ENCODE data around the gene TIMP4.

The TIMP4 gene

DNA sequence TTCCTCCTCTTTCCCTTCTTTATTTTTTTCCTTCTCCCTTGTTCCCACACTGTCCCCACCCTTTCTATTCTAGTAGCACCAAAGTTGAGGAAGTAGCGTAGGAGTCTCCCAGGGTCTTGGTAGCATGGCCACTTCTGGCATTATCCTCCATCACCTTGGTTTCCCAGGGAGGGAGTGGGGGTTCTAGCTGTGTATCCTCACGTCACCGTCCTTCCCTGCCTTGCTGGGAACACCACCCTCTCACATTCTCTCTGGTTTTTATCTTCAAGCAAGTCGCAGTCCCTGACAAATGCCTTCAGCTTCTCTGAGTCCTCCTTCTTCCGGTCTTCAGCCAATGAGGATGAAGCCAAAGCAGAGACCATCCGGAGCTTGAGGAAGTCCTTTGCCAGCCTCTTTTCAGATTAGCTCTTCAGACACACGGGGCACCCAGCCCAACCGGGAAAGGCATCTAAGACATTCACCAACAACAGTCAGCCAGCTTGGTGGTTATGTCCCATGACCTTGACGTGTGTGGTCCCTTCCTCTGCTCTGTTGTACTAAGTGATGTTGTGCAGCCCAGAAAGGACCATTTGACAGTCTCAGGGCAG is 31.6 kb upstream of the TIMP4 start:
- no peak for TF ChIP-seq POLR2A (IDR thresholded peaks at IDR 0.05; ENCODE audit: low read depth, low read length)
- no peak for FAIRE-seq
- no peak for DNase-seq (ENCODE audit: insufficient read length, low spot score)

DNA sequence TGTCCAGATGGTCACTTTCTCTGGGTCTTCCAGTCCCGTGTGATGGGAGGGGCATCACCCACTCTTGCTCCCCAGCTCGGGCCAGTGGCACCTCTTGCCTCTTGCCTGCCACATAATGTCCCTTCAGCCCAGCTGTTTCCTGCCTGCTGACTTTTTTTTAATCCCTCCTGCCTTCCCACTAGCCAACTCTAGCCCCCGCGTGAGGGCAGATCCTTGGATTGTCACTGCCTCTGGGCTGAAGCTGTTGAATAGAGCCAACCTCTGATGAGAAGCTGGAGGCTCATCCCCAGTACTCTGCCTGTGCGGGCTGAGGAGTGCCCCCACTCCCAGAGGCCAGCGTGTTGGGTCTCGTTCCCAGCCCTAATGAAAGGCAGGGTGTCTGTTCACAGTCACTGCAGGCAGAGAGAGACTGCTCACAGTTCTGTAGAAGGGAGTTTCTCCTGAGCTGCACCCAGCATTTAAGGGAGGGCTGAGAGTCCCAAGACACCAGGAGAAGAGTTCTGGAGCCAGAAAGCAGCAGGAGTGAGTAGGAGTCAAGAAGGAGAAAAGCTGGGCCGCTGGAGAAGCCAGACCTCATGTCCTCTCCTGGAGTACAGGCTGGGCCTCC is 30.1 kb upstream of the TIMP4 start:
- no peak for TF ChIP-seq POLR2A (IDR thresholded peaks at IDR 0.05; ENCODE audit: low read depth, low read length)
- DNase-seq (ENCODE audit: insufficient read length, low spot score) (no peak), FAIRE-seq (no peak)

DNA sequence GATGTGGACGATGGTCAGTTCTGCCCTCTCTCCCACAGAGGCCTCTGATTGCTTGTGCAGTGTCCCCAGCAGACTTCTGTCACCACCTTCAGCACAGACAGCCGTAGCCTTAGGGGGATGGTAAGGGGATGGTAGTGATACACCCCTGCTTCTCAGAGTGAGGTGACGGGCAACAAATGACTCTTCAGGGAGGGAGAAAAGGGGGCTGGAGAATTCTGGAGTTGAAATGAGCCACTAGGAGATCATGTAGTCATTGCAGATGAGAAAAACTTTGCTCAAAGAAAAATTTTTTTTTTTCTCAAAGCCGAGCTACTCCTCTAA is 29.6 kb upstream of the TIMP4 start:
- FAIRE-seq (no peak), DNase-seq (ENCODE audit: insufficient read length, low spot score) (no peak)
- no peak for TF ChIP-seq POLR2A (IDR thresholded peaks at IDR 0.05; ENCODE audit: low read depth, low read length)

DNA sequence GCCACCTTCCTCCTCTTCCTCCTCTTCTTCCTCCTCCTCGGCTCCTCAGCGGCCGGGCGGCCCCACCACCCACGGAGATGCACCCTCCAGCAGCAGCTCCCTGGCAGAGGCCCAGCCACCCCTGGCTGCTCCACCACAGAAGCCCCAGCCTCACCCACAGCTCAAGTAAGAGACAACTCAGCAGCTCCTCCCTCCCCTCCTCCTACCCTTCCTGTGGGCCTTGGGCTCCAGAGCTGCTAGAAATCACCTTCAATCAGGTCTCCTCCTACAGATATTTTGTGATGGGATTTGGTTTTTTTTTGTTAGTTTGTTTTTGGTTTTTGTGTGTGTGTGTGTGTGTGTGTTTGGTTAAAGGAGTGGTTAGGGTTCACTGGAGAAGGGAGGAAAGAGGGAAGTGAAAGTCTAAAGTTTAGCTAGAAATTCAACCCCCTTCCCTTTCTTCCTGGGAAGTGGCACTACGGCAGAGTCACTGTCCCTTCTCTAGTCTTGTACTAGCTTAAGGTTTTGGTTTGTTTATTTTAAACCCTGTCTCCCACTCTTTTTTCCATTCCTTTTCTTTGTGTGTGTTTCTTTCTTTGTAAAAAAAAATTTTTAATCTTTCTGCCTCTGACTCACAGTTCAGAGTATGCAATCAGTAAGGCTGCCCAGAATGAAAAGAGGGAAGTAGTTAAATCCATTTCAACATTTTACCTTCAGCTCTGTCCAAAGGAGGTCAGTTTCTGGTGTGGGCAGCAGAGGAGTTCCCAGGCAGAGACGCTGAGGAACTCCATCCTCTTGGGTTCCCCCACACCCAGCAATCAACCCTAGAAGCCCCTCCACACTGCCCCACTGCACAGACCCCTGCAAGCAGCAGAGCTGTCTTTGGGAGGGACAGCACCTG is 29.0 kb upstream of the TIMP4 start:
- FAIRE-seq (no peak), DNase-seq (ENCODE audit: insufficient read length, low spot score) (no peak)
- TF ChIP-seq POLR2A (IDR thresholded peaks at IDR 0.05; ENCODE audit: low read depth, low read length): no peak

DNA sequence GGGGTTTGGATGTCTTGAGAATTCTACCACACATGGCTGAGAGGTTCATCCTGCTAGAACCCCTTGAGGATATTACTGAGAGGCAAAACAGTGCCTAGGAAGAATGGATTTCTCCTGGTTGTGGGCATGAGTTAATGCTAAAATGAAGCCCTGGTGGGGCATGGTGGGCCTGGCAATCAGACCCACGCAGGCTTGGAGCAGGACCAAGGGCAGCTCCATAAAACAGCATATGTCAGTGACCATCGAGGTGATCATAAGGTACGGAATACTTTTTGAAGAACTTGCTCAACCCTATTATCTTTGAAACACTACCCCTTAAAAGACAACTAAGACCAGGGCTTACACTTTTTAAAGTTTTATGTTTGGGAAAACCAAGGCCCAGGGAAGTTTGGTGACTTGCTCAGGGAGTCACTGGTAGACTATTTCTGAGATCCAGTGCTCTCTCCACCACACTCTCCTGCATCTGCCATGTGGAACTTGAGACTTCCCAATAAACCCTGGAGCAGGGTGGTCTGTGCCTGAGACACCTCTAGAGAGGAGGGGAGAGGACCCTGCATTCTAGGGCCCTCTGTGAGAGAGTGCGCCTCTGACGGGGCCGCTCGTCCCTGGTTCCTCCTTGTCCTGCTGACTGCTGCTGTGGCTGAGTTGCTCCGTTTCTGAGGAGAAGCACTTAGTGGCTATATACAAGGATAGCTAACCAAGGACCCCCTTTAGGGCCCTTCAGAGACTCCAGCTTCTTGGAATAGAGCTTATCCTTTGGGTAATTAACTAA is 28.0 kb upstream of the TIMP4 start:
- no peak for FAIRE-seq

DNA sequence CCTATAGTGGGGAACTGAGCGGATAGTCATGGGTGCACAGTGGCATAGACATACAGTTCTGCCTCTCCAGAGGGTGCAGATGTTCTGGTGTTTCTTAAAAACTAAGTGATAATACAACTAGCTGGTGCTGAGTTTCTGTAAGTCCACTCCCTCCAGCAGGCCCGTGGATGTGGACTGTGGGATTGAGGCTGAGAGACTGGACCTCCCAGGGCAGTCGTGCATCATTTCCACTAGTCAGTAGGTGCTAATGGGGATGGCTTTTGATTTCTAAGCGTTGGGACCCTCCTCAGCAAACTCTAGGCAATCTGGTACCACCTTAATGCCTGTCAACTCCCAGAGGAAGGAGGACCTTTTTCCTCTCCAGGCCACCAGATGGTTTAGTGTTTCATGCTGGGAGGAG is 27.3 kb upstream of the TIMP4 start:
- FAIRE-seq (no peak), DNase-seq (ENCODE audit: insufficient read length, low spot score) (no peak)
- TF ChIP-seq POLR2A (IDR thresholded peaks at IDR 0.05; ENCODE audit: low read depth, low read length): no peak

More for the DNA sequence above, 28.0 kb upstream of the TIMP4 start:
- no peak for TF ChIP-seq POLR2A (IDR thresholded peaks at IDR 0.05; ENCODE audit: low read depth, low read length)
- no peak for DNase-seq (ENCODE audit: insufficient read length, low spot score)

DNA sequence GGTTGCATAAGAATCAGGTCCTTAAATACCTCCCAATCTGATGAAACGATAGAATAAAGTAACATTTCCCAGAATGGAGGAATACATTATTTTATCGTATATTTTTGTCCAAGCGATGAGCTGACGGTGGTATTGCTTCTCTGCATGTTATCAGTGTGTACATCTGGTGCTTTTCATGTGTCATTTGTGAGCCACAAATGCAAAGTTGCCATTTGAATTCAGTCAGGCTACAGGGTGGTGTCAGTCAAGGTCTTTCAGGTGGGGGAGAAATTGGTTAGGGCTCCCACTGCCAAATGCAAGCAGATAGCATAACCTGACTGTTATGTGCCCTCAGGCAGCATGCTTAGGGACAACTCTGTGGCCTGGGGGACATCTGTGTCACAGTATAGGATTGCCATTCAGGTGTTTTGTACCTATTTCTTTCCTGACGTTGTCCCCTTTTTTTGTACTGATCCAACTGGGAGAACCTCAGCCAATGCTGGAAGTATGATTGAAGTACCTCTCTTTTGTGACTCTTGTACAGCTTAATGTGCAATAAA is 26.5 kb upstream of the TIMP4 start:
- TF ChIP-seq POLR2A (IDR thresholded peaks at IDR 0.05; ENCODE audit: low read depth, low read length): no peak
- FAIRE-seq (no peak), DNase-seq (ENCODE audit: insufficient read length, low spot score) (no peak)

DNA sequence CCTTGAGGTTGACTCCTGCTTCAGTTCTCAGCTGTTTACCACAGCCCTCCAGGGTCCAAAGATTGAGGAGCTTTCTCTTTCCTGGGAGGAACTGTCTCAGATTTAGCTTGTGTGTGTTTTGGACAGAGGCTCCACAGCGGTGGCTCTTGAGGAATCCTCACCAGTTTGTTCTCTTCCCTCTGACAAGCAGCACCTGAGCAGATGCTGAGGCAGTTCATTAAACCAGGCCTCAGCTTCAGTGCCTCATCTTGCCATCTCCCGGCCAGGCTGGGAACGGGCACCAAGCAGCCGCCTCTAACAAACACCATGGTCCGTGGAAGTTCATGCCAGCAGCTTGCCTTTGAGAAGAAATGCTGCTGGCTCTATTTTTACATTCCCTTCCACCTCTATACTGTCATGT is 25.8 kb upstream of the TIMP4 start:
- TF ChIP-seq POLR2A (IDR thresholded peaks at IDR 0.05; ENCODE audit: low read depth, low read length): no peak
- DNase-seq (ENCODE audit: insufficient read length, low spot score) (no peak), FAIRE-seq (no peak)

DNA sequence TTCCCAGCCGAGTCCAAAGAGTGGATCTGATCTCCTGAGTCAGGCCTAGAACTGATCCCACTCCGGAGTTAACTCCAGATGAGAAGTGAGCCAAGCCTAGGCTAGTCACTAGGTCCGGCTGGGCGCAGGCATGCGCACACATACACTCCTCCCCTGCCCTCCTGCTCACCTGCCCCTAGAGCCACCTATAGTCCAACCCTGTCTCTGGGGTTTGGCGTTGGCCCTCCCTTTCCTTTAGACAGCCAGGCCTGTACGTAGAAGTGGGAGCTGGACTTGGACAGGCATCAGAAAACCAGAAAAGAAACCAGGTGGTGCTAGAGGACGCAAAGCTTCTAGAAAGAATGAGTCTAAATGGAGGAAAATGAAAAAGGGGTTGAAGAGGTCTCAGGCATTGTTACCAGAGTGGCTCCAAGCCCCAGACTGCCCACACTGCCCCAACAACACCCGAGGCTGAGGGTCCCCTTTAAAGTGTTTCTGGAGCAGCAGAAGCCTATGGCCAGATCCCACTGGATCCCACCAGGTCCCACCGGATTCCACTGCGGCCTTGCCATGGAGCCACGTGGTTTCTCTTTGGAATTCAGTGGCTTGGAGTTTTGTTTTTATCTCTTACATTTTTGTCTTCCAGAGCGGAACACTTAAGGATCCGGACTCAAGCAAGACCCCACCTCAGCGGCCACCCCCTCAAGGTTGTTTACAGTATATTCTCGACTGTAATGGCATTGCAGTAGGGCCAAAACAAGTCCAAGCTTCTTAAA is 24.2 kb upstream of the TIMP4 start:
- DNase-seq (ENCODE audit: insufficient read length, low spot score) (no peak), FAIRE-seq (no peak)
- no peak for TF ChIP-seq POLR2A (IDR thresholded peaks at IDR 0.05; ENCODE audit: low read depth, low read length)

DNA sequence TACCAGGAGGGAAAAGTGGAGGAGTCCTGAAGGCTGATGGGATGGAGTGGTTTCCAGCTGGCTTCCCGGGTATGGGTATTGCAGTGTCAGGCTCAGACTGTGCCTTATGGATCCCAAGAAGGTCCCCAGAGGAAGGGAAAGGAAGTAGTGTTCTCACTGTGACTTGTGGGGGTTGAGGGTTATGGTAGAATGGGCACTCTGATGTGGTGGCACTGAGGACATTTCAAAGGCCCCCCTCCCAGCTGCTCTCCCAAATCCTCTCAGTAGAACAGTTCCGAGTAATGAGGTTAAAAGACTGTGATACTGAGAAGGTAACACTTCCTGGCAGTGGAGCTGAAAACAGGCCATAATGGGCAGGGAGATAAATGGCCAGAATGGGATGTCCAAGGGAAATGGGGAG is 23.1 kb upstream of the TIMP4 start:
- DNase-seq (ENCODE audit: insufficient read length, low spot score) (no peak), FAIRE-seq (no peak)
- no peak for TF ChIP-seq POLR2A (IDR thresholded peaks at IDR 0.05; ENCODE audit: low read depth, low read length)

DNA sequence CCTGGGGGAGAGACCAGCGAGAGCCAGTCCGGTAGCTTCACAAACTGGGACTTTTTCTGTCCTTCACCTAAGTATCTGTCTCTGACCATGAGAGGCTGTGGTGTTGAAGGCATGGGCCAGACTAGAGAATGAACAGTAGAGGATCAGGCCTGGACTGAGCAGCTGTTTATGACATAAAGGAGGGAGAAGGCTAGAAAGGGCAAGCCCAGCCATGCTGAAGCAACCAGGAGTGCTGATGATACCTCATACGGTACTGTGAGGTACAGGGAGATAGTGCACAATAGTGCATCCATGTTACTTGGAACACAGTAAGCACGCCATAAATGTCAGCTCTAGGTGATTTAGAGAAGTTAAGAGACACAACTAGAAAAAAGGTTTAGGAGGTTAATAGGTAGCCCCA is 22.6 kb upstream of the TIMP4 start:
- FAIRE-seq (no peak), DNase-seq (ENCODE audit: insufficient read length, low spot score) (no peak)
- TF ChIP-seq POLR2A (IDR thresholded peaks at IDR 0.05; ENCODE audit: low read depth, low read length): no peak

DNA sequence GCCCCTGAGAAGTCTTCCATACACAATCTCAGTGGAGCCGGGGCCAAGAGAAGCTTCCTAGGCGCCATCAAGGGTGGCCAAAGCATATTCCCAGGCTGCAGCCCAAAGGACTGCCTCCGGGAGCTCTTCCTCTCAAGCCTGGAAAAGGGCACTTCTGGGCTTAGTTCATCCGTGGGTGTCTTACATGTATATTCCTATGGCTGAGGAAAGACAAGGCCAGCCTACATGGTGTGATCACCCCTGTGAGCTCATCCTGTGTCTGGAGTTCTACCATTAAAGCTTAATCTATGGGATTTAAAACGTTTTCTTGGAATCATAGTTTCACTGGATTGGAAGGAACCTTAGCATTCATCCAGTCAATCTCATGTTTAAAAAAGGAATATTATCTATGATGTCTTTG is 21.9 kb upstream of the TIMP4 start:
- DNase-seq (ENCODE audit: insufficient read length, low spot score) (no peak), FAIRE-seq (no peak)
- no peak for TF ChIP-seq POLR2A (IDR thresholded peaks at IDR 0.05; ENCODE audit: low read depth, low read length)

DNA sequence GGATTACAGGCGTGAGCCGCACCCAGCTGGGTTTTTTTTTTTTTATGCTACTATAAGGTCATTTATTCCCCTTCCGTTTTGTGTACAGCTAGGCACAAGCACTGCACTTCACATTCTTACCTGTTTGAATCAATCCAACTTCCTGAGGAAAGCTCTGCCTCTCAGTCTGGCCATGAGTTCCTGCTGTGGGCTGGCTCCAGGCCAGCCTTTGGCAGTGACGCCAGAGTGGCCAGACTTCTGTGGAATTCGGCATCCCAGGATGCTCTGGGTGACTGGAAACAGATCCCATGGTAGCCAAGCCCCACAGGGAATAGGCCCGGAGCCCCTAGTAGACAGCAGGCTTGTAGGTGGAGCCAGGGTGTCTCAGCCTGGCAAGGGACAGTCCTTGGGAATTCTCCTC is 21.5 kb upstream of the TIMP4 start:
- no peak for TF ChIP-seq POLR2A (IDR thresholded peaks at IDR 0.05; ENCODE audit: low read depth, low read length)
- FAIRE-seq (peak; percentile 48), DNase-seq (ENCODE audit: insufficient read length, low spot score) (peak; percentile 75)

Measured in H54 (cell line).